NCI-H2081 treated with DMSO at 0.1 percent for 48 hours (cell line): Measurements from ENCODE around the gene NPHP4.
"Not testable (repeated sequence)": the region's sequence is repeated elsewhere in the genome, so short reads cannot be mapped to it uniquely, and the experiment has no call there.

Source experiments
- DNase-seq: peaks from one replicate; lab custom pipeline; 2025; lab: John Stamatoyannopoulos, UW

NPHP4 gene

DNA sequence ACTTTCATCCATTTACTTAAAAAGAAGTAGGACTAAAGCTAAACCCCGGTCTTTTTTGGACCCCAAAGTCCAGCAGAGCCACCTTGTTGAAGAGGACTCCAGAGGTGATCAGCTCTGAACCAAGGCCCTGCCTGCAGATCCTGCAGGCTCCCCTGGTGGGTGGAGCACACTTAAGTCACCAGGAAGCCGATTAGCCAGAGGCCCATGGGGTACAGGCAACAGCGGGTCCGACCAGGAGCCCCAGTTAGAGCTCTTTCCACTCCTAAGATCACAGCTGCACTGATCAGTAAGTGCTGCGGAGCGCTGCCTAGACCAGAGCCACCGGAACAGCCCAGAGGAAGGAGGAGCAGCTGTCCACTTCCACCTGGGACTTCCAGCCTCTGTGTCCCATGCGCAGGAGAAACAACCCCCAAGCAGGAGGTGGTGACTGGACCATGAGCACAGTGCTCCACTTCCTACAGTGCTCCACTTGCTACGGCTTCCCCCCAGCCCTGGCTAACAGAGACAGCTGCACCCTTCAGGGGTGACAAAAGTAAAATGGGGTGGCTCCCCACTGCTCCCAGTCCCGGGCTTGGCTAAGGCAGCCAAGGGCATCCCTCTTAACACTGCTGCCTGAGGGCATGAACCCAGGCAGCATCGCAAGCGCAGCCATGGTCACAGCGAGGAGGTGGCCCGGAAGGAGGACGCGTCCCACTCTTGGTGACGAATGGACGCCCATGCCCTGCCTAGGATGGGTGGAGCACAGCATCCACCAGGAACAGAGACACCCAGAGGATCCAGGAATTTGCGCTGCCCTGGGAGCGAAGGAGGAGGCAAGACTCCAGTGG lies 58.0 kb downstream of the NPHP4 start:
- DNase-seq = no peak

- DNase-seq = no peak
These were observed 58.6 kb downstream of the NPHP4 start for GRCh38 chr1:5933676-5934057.

DNA sequence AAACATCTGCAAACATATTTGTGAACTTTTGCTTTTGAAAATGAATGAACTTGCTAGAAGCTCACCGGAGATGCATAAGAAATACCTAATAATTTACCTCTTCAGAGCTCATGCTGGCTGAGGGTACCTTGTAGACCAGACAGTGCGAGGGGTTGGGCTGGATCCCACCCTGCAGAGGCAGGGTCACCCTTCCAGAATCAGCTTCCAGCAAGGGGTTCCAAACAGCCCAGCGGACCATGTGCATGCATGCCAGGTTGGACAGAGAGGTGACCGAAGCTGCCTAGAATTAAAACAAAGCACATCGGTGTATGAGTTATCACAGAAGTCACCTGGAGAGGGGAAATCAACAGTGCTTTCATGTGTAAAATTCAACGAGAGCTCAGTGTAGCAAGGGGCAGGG lies 59.2 kb downstream of the NPHP4 start:
- DNase-seq = no peak

DNA sequence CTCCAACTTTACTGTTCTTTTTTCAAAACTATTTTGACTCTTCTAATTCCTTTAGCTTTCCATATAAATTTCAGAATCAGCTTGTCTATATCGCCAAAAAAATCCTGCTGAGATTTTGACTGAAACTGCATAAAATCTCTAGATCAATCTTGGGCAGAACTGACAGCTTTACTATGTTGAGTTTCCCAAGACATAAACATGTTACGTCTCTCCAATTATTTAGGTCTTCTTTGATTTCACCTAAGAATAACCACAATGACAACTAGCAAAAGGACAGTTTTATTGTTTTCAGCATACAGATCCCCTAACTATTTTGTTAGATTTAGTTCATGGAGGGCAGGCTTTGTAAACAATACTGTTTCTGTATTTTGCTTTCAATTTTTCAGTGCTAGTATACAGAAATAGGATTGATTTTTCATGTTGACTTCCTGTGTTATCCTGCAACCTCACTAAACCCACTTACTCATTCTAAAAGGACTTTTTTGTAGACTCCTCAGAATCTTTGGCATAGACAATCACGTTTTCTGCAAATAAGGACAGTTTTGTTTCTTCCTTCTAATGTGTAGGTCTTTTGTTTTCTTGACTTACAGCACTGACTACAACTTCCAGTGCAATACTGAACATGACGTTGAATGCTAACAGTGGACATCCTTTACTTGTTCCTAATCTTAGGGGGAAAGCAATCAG lies 63.4 kb downstream of the NPHP4 start:
- no peak for DNase-seq

- no peak for DNase-seq
These were observed 64.5 kb downstream of the NPHP4 start for GRCh38 chr1:5927506-5928370.

- DNase-seq = no peak
These were observed 65.4 kb downstream of the NPHP4 start for GRCh38 chr1:5926686-5927435.

DNA sequence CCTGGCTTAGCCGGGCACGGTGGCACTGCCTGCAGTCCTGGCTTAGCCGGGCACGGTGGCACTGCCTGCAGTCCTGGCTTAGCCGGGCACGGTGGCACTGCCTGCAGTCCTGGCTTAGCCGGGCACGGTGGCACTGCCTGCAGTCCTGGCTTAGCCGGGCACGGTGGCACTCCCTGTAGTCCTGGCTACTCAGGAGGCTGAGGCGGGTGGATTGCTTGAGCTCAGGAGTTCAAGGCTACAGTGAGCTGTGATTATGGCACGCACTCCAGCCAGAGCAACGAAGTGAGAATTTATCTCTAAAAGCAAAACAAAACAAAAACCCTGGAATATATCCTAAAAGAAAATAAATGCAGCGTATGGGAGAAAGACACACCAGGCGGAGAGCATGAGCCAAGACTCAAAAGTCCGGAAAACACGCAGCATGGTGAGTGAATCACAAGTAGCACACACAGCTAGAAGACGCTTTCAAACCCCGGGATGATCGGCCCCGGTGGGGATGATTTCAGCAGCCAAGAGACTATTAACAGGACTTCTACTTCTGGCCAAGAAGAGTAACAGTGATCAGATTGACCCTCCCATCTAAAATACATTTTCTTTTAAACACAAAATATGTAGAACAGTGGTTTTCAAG lies 69.4 kb downstream of the NPHP4 start:
- DNase-seq = not testable (repeated sequence)

DNA sequence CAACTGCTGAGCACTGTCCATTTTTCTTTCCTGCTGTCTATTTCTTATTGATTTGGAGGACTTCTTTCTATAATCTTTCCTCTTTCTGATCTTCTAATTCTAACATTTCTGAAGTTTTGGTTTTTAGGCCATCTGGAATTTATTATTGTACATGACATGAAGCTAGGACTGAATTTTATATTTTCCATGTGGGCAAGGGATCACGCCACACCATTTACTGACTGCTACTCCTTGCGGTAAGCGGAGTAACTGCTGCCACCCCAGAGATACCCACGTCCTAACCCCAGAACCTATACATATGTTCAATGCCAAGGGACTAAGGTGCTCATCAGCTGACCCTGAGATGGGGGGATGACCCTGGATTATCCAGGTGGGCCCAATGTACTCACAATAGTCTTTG lies 70.6 kb downstream of the NPHP4 start:
- DNase-seq = no peak

- DNase-seq = no peak
These were observed 71.1 kb downstream of the NPHP4 start for GRCh38 chr1:5921129-5921528.

- DNase-seq = no peak
These were observed 72.0 kb downstream of the NPHP4 start for GRCh38 chr1:5920201-5920600.

- DNase-seq = no peak
These were observed 74.0 kb downstream of the NPHP4 start for GRCh38 chr1:5918275-5918649.

DNA sequence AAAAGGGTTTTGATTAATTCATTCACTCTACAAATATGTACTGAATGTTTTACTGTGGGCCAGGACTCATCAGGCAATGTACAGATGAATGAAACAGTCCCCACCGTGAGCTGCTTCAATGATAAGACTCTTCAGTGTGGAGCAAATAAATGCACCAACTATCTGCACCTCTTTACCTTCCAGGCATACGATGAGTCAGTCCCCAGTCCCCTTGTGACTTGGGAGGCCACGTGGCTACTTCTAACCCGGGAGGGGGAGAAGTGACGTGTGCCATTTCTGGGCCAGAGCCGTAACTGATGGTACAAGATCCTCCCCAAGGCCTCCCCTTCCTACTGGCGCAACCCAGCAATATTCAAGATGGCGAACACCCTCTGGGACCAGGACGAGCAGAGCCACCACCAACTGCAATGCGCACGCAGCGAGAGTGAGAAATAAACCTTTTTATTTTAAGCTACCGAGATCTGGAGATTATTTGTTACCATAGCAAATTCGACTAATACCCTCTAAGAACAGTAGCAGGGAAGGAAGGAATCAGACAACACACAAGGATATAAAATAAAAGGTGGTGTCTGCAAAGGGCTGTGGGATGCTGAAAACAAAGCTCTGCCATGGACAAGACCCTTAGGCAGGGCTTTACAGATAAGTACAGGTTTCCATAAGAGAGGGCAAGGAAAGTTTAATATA lies 74.5 kb downstream of the NPHP4 start:
- DNase-seq = no peak

- no peak for DNase-seq
These were observed 75.0 kb downstream of the NPHP4 start for GRCh38 chr1:5917281-5917590.

- DNase-seq = no peak
These were observed 75.5 kb downstream of the NPHP4 start for GRCh38 chr1:5916572-5917280.

DNA sequence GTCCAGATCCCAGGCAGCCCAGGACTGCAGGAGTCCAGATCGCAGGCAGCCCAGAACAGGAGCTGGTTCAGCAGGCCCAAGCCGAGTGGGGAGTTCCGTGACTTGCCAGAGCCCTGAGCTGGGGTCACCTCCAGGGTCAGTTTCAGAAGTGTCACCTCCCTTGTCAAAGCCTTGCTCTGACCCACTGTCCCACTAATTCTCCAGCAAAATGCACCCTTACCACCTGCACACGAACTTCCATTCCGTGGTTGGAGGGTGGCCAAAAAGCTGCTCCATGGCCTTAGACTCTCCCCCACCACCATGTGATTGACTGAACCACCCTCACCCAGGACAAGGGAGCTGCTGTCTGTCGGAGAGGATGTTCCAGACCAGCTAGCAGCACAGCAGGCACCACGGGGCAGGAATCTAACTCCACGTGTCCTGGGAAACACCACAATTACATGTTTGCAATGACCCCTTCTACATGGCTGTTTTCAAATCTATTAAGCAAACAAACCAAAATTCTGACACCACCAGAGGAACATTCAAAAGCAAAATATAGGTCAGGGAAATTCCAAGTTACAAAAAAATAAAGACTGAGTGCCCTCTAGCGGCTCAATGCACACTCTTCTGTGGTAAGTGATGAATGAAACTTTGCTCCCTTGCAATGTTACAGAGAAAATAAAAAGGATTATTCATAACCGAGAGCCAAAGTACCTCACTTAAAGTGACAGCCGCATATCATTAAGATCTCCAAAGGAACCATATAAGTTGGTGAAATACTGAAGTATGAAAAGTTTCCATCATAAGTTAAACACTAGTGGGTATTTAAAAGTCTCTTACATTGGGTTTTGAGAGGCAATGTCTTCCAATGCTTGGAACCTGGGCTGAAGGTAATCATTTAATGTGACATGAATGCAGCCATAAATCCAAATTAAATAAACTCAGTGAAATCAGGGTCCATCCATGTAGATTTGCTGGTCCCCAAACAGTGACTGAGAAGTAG lies 76.3 kb downstream of the NPHP4 start:
- no peak for DNase-seq

DNA sequence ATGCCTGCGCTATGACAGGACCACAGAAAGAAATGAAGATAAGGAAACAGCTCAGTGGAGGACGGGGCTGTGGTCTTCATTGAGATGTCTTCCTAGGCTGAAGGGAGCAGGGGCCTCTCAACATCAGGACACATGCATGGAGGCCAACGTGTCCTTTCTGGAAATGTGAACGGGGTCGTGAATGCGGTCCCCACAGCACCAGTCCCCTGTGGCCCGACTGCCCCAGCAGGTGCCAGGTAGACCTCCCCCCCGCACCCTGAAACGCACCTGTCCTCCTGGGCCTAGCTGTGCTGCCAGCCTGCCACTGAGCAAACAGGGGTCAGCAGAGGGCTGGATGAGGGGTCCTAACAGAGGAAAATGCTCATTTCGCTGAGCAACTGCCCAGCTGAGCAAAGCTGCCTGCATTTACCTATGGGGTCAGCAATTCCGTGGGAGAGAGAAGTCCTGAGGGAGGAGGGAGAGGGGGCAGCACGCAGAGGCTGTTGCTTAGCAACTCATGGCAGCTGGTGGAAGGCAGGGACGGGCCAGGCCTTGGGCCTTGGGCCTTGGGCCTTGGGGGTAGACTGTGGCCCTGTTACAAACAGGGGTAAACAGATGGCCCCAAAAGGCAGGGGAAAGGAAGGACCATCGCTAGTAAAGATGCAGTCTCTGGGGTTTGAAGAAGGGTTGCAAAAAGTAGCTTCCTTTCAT lies 77.4 kb downstream of the NPHP4 start:
- DNase-seq = no peak

DNA sequence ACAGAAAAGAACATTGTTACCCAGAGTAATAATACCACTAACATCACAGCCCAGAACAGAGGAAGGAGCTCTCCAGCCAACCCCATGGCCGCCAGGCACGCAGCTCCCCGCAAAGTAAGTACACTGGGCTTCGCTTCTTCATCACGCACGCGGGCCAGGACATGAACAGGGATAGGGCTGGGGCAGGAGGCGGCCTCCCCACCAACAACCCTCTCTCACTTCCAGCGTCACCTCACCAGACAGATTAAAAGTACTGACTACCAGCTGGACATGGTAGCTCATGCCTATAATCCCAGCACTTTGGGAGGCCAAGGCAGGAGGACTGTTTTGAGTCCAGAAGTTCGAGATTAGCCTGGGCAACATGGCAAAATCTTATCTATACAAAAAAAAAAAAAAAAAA lies 78.3 kb downstream of the NPHP4 start:
- no peak for DNase-seq

- no peak for DNase-seq
These were observed 79.0 kb downstream of the NPHP4 start for GRCh38 chr1:5913078-5913845.
